HG03159 (cell line): ENCODE measurements around the gene GBX2.

Experiments used
- ATAC-seq: cut with Tn5 transposase; IDR thresholded peaks from one replicate; pipeline ENCODE4 v1.9.1; 2021; ENCODE audit warnings: mild to moderate bottlenecking, moderate library complexity; ENCODE audit not compliant: unreplicated experiment

GBX2 gene

DNA sequence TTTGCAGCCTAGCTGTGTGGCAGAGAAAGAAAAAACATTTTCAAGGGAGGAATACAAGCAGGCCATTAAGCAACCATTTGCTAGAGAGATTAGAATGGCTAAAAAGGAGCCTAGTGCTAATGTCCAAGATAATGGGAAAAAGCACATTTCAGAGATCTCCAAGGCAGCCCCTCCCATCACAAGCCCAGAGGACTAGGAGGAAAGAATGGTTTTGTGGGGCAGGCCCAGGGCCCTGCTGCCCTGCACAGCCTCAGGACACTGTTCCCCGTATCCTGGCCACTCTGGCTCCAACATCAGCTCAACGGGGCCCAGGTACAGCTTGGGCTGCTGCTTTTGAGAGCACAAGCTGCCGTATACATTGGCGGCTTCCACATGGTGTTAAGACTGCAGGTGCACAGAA, 16.5 kb upstream of the GBX2 start:
- ATAC-seq: no peak

DNA sequence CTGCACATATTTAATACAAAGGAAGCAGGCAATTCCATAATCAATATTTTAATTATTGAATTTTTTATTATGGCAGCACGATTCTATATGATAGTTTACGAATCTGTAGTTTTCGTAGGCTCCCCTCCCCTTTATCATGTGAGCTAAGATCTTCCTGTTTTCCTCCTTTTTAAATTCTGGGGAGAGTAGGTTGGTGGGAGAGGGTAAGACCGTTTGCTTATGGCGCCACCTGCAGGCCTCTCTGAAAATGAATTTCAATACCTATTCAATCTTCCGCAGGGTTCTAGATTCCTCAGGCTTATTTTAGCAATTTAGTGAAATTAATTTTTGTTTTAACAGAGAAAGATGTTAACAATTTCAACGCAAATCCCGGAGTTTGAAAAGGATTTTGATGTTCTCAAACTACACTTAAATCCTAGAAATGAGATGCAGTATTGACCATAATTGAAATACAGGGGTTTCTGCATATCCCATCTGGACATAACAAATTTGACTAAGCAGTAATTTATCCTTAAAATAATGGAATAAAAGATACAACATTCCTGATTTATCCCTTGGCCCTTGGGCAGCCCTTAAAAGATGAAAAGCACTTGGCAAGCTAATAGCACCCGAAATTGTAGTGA, 12.8 kb upstream of the GBX2 start:
- ATAC-seq: no peak

DNA sequence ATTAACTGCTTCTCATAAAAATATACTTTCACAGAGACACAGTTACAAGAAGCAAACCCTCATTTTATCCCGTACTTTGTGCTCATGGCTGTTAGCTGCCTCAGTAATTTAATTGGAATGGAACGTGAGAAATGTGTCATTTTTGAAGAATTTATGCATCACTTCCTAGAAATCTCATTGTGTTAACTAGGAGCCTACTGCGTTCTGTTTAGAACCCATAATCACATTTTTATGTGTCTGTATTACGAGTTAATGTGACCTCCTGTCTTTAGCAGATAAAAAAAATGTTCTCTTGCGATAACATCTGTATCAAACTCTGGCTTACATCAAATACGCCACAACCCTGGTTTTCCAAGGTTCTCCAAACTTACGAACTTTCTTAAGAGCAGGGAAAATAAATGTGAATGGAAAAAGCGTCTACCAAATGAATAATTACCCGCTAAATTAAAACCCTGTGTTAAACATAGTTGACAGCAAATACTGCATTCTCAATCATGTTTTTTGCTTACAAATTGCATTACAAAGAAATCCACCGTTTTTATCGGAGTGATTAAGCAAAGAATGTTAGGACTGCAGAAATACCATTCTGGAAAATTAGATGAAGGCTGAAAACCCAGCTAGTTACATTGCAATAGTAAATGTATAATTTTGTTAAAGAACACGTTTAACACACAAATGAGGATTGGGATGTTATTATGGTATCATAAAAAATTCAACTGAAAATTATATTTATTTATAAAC, 12.1 kb upstream of the GBX2 start:
- no peak for ATAC-seq

DNA sequence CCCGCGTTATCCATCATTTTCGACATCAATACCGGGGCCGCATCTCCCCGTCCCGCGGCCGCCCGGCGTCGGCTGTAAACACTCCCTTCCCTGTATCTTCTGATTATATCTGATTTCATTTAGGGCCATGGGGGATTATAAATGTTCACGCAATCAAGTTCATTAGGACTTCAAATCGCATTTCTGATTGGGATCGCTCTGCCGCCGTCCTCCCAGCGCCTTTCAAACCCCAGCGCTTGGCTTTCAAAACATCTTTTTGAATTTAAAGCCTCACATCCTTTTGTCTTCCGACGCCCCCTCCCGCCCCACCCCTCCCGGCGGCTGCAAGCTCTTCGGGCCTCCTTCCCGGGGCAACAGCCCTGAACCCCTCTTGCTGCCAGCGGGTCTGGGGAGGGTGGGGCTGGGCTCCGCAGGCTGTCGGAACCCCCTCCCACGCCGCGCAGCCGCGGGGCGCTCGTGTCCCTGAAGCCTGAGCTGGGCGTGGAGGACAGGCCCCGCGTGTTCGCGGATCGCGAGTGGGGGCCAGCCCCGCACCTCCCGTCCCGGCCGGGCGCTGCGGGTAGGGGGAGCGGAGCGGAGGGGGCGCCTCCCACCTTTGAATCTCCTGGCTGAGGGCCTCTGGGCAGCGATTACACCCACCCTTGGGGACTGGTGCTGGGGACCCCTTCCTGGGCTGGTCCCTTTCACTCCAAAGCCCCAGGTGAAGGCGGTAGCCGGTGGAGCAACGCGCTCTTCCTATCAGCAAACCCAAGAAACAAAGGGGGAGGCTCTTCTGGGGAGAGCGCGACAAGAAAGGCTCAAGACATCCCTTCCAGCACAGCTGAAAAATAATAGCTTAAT, 11.3 kb upstream of the GBX2 start:
- ATAC-seq: no peak

DNA sequence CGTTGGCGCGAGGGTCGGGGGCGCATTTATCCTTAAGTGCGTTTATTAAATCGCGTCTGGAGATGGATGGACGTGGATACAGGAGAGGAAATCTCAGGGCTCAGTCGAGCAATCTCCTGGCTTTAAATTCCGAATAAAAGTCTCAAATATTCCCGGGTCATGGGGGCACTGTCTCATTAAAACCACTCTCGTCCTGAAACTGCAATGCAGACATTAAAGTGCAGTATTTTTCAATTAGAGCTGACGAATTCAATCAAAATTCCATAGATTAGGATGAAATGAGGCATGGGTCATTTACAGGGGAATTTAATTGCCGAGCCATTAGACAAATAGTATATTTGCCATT, 10.7 kb upstream of the GBX2 start:
- no peak for ATAC-seq

DNA sequence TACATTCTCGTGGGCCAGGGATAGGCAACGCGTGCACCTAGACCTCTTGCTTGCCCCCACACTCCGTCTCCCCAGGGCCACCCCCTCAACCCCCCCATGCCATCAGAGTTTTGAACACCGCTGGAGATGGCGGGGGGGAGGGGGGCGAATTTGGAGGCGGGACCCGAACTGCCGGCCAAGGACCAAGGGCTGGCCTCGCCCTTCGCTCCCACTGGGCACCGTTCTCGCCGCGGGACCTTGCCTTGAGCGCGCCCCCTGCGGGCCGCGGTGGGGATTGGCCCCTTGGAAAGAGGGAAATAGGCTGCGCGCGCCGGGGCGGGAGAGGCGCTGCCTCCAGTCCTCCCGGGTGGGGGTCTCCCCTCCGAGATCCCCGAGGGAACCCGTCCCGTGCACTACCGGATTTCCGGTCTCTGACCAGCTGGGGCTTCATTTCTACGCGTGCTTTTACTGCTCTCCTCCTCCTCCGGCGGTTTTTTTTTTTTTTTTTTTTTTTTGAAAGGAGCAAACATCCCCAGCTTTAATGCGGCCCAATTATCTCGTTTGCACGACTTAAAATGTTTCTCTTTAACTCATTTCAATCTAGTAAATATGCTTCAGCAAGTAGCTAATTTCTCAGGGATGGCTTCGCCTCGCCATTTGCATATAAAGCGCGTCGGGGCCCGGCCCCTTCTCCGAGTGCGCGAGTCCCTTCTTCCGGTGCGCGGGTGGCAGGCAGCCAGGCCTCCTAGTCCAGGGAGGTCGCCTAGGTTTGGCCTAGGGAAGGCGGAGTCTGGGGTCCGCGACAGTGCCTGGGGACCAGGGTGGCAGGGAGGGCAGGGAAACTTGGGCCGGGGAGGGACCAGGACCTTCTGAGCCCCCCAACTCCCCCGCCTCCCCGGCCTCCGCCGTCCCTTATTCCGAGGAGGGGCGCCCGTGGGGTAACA, 10.0 kb upstream of the GBX2 start:
- no peak for ATAC-seq

DNA sequence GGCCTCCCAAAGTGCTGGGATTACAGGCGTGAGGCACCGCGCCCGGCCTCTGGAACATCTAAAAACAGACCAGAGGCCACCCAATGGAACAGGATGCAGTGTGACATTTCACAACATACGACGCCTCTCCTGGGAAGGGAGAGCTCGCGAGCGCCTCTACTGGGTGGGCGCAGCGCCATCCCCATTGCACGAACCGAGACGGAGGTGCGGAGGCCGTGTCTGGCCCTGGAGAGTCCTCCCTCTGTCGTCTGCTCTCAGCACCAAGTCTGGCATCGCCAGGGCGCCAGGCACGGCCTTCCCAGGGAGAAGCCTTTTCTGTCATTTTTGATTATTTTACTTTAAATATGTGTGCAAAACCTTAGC, 9.4 kb upstream of the GBX2 start:
- no peak for ATAC-seq

DNA sequence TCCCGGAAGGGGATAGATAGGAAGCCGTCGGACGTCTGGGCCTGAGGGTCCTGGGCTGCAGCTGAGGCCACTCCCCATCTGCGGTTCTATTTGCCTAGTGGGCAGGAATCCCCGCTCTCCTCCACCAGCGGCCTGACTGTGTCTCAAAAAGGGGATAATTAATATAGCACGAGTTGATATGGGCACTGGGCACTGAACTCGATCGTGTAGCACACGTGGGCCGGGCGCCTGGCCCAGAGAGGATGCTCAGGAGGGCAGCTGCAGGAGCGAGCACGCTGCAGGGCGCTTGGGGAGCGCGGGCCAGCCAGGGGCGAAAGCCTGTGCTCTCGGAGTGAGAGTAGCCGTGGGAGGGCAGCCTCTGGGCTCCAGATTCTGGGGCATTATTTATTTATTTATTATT, 8.8 kb upstream of the GBX2 start:
- no peak for ATAC-seq

DNA sequence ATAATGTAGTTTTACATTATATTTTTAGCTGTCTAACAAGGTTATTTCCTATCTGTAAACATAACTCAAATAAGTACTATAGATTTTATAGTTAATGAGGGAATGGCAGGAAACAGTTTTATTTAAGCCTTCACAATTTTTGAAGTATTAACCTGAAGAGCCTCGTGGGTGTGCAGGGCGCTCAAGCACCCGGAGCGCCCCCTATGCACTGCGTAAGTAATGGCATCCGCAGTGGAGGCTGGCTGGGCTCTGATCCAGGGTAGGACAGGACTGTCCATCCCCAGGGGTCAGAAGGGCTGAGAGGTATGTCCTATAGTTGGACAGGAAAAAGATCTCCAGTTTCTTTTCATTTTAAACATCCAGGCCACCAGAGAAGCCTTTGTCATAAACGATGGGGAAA, 8.2 kb upstream of the GBX2 start:
- ATAC-seq: no peak

DNA sequence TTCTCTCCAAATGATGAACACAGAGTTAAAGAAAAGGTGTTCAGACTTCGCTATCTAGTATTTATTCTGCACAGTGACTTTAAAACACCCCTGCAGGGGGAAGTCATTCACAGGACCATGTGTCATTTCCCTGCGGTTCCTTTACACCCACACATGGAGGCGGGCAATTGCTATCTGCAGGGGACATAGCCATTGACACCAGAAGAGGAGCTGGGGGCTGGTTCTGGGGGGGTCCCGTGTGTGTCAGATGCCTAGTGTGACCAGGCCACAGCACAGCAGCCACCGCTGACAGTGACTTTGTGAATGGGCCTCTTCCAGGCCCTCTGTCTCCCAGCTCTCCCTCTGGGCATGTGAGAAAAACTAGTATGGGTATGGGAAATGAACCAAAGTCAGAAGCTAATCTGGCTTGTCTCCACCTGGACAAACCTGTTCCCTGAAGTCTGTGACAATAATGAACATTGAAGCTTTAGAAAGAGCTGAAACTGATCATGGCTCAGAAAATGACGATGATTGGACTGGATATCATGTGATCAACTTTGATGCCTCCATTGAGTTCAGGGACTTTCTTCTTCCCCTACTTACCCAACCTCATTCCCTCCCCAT, 7.5 kb upstream of the GBX2 start:
- ATAC-seq: no peak

DNA sequence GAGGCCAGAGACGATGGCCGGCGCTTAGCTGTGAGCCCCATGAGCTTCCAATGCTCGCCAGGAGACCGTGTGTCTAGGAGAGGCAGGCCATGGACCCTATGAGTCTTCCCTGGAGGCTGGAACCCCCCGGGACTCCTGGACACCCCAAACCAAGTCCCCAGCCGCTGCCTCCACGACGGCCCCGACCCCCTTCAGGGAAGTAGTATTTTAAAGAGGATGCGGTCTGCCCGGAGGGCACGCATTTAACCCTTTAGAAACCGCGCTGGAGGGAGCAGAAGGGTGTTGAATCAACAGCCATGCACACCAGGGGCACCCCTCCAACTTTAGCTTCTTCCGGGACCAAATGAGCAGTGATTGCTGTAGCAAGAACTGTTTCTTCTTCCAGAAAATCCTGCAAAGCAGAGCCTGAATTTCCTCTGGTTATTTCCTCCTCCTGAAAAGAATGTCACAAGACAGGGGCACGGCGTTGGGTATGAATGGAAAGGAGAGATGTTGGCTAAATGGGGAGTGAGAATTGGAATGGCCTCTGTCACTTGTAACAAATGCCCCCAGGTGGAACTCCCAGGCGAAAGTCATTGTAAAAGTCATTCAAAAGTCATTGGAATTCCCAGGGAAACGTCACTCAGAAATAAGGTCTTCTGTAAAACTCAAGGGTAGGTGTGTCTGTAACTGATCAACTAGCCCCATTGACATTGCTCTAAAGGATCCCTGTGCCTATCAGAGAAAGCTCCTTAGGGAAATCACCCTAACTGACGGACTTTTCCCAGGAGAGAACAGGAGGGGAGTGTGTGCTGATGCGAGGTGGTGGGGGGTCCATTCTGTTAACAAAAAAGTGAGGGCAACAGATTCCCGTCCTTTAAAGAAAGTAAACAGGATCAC, 5.8 kb upstream of the GBX2 start:
- ATAC-seq: no peak

DNA sequence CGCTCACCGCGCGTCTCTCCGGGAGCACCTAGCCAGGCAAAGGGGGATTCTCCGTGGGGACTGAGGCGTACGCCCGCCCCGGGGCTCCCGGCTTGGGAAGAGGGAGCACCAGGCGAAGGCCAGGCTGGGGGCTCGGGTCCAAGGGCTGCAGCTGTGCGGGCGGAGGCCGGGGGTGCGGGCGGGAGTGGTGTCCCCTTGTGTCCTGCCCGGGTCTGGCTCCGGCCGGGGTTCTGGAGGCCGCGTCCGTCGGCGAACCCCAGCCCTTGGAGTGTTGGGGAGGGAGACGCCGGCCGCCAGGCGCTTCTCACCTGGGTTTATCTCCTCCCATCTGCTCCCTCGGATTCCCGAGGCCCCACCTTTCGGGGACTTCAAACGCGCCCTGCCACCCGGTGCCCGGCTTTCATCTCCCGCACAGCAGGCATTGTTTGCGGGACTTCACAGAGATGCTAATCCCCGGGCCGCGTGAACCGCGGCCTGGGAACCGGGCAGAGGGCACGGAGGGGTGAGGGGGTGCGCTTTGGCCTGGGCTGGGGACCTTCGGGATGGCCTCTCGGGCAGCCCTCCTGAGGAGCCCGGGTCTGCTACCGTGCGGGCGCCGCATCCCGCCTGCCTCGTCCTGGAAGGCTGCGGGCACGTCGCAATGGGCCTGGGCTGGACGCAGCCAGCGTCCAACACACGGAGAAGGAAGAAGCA, 5.0 kb upstream of the GBX2 start:
- no peak for ATAC-seq

DNA sequence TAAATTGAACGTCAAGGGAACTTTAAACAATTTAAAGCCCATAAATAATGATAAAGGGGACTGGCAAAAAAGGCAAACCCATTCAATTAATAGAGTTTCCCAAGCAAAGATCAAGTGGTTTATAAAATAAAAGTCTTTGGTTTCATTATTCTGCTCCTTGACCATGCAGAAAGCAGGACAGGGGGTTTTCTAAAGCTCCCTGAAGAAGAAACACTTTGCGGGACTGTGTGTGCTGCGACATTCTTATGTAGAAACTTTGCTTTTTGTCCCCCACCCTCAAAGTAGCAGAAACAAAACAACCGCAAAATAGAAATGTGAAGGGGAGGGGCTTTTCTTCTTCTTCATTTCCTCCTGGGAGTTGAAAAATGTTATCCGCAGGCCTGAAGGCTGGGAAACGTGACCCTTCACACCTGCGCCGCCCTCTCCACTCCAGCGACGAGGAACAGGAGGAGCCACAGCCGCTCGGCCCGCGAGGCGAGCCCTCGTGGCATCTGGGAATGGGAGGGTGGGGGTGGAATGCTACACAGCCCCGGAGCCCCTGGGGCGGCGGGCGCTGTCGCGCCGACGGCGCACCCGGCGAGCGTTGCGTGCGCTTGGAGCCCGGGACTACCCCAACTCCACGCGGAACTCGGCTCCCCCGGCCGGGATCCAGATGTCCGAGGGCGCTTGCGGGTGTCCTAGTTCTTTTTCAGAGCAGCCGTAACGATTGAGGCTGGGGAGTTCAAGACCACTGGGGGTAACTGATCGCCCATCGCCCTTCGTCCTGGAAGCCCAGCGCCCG, 4.3 kb upstream of the GBX2 start:
- no peak for ATAC-seq

DNA sequence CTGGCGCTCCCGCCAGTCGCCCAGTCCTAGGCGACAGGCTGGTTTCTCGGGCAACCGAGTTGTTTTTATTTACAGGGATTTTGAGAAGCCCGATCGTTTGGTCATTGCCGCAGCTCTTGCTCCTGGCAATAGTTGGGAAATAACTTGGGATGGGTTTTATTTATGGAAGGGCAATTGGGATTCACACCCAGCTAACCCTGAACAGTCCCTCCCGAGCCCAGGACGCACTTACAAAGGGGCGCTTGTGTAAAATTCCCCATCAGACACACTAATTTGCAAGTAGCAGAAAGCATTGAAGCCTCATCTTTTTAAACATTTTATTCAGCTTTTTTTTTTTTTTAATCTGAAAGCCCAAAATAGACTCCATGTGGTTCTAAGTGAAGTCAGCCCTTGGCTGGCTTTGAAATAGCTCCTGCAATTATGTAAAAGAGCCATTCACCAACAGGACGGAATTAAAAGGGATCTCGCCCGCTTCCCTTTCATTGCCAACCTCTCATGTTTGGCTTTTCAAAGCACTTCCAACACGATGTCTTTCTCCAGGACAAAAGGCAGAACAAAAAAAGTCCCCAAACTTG, 3.6 kb upstream of the GBX2 start:
- no peak for ATAC-seq

DNA sequence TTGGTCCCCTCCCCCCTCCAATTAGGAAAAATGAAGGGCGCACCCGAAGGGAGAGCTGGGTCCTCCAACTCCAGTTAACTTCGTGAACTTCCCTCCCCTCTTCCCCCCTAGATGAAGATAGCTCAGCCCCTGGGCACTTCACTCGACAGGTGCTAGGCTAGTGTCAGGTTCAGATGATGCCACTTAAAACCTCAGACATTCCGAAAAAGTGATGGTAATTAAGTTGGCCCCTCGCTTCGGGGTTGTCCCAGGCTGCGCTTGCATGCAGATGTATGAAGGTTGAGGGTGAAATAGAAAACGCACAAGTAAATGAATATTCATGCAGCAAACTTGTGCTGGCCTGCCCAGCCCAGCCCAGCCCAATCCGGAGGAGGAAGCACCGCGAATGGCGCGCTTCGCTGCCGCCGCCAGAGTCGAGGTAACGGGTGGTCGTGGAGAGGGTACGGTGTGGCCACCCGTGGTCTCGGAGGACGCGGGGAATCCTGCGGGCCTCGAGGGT, 3.0 kb upstream of the GBX2 start:
- no peak for ATAC-seq

DNA sequence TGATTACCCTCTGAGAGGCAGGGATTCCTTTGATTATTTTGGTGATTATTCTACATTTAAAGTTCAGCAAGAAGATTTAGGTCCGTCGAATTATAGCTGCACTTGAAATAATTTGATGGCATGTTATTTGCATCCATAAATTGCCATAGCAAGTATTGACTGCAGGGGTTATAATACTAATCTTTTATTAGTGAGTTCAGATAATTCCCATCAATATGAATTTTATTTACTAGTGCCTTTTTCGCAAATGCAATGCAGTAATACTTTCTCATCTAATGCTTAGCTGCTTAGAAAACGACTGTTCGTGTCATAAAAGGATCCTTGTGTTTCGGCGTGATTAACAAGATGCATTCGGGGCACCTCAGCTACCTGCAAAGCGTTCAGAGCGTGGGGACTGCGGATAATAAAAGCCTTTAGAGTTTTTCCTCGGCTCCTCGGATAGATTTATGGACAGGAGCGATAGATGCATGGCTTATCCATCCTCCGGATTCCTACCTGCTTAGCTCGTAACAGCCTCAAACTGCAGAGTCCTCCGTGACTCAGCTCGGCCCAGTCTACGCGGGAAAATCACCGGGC, 2.5 kb upstream of the GBX2 start:
- no peak for ATAC-seq

DNA sequence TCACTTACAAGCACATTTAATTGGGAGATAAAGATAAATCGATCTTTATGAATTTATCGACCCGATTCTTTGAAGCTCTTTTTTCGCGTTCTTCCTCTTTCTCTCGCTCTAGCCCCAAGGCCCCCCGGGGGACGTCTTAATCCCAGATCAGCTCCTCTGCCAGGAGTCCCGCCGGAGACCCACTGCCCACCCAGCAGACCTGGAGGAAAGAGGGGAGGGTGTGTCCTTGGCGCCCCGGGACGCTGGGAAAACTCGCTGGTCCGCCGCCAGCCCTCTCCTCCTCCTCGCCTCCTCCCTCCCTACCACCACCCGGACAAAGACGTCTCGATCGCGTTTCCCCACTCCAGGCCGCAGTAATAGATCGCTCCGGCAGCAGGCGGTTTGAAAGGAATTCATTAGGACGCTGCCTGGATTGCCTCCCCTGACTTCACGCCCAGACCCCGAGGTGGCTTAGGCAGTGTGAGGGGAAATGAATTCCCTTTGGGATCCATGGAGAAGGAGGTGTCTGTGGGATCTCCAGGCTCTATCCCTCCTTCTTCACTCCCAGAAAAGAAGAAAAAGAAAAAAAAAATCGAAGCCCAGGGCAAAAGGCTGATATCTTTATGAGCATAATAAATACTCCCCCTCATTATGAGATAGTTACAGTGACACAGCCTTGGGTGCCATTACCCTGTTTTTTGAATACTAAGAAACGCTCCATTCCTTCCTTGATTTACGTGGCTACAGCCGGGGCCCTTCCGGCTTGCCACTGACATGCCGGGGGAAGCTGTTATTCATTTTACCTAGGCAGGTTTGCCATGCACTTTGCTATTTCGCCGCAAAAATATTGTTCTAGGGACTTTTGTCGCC, 1.8 kb upstream of the GBX2 start:
- no peak for ATAC-seq
